Measurements from ENCODE around the gene ZNF232.
A peak's percentile ranks its signal among the peaks of the same experiment; 100 is the strongest.
"Not testable (repeated sequence)": the region's sequence is repeated elsewhere in the genome, so short reads cannot be mapped to it uniquely, and the experiment has no call there.

ZNF232 gene

GRCh38 chr17:5129770-5130169 lies 18.1 kb upstream of the ZNF232 start:
- DNase-seq = not testable (repeated sequence)

DNA sequence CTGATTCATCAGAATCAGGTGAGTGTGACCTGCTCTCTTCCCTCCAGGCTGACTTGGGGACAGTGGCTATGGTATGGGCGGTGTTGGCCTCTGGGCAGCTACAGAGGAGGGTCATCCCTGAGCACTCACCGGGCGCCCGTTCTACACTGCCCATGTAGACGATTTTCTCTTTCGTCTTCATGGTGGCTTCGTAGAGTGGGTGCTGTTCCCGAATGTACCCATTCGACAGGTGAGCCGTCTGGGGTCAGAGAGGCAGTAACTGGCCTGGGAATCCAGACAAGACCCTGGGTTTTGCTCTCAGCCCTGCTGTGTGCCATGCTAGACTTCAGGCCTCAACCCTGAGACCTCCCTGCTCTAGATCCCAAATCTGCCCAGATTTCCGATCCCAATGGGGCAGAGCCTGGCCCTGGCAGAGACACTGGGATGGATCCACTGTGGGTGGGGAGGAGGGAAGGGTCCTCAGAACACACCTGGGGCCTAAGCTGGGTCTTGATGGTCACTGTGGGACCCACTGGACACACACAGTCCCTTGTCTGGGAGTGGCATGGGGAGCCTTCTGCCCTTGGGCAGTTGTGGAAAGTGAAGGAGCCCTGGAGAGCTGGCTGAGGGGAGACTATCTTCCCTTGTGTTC lies 17.3 kb upstream of the ZNF232 start:
- DNase-seq = no peak

GRCh38 chr17:5128387-5128786 lies 16.7 kb upstream of the ZNF232 start:
- DNase-seq = not testable (repeated sequence)

DNA sequence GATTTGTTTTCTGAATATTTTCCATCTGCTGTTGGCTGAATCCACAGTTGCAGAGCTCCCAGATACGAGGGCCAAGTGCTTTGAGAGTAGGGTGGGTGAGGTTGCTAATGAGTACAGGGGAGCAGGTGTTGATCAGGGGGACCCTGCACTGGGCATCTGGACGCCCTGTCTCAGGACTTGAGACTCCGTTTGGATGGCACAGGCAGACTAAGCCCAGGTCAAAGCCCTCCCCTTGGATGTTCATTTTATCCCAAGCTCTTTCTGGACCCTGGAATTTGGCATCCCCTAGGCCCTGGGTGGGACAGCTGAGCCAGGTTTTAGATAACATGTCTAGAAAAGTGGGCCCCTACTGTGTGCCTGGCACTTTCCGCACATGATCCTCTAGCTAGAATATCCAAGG lies 16.2 kb upstream of the ZNF232 start:
- DNase-seq = no peak

DNA sequence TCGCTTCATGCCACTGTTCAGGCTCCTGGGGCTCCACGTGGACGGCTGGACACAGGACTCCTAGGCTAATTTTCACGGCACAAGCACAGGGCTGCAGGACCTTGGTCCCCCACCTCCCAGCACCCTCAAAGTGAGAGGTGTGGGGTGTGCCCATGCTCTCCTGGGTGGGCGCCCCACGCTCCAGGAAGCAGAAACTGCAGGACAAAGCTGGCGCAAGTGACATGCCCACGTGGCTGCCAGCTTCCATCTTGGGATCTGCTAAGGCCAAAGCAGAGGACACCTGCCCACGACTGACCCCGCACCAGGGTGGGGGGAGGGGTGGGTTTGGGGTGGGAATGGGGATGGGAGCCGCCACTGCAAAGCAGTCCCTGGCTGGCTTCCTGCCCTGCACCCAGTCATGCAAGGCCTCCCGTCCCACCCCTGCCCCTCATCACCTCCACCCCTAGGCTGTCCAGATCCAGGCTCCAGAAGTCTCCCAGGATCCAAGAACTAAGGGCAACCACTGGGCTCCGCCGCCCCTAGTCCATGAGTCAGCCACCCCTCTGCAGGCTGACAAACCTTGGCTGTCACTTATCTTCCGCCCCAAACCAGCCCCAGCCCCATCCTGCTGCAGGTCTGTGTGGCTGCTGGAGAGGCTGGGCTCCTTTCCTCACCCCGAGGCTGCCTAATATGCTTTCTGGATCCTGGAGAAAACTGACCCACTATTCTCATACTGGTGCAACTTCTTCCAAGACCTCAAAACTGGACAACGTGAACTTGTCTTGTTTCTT lies 15.2 kb upstream of the ZNF232 start:
- DNase-seq = no peak

GRCh38 chr17:5124896-5125295 lies 13.2 kb upstream of the ZNF232 start:
- not testable (repeated sequence) for DNase-seq

DNA sequence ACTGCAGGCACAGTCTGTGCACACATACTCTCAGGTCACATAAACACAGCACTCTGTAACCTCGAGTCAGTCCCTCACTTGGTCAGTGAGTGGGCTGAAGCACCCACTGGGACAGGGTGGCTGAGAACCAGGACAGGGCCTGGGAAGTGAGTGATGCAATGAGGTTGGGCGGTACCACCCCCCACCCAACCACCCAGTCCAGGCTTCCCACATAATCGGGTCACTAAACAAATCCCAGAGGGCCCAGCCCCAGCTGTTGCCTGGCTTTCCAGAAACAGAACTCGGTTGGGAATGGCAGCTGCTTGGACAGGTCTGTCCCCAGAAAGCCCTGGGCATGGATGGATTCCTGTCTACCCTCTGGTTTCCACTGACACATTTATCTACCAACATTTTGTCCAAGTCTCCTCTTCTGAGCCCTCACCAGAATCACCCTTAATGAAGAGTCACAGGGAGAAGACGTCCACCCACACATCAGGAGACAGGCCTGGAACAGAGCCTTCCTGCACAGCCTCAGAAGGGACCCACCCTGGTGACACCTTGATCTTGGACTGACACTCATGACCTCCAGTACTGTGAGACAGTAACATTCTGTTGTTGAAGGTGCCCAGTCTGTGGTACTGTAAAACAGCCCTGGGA lies 12.6 kb upstream of the ZNF232 start:
- DNase-seq = not testable (repeated sequence)

GRCh38 chr17:5123343-5124124 lies 11.9 kb upstream of the ZNF232 start:
- peak; percentile 7 for DNase-seq

GRCh38 chr17:5122586-5123342 lies 11.1 kb upstream of the ZNF232 start:
- DNase-seq = peak; percentile 14

- not testable (repeated sequence) for DNase-seq
Observed at GRCh38 chr17:5122056-5122455, 10.4 kb upstream of the ZNF232 start.

DNA sequence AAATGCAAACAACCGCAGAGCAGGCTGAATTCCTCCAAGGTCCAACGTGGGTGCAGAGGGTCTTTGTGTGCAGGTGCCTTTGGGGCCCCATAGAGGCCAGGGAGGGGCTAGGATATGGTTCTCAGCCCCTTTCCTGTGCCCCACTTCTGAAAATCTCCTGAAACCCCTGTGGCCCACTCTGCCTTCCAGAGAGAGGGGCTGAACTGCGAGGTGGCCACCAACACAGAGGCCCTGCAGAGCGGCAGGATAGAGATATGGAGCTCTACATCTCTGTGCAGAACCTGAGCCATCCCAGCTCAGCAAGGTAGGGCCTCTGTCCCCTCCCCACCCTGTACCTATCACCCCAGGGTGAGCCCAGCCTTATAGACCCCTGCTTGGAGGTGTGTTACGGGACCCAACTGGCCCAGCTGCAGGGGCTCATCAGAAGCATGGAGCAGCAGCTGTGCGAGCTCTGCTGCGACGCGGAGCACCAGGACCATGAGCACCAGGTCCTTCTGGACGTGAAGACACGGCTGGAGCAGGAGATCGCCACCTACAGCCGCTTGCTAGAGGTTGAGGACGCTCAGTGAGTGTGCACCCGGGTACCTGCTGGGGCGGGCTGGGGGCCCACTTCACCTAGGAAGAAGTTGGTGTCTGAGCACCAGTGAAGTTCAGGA lies 9.6 kb upstream of the ZNF232 start:
- peak; percentile 4 for DNase-seq

DNA sequence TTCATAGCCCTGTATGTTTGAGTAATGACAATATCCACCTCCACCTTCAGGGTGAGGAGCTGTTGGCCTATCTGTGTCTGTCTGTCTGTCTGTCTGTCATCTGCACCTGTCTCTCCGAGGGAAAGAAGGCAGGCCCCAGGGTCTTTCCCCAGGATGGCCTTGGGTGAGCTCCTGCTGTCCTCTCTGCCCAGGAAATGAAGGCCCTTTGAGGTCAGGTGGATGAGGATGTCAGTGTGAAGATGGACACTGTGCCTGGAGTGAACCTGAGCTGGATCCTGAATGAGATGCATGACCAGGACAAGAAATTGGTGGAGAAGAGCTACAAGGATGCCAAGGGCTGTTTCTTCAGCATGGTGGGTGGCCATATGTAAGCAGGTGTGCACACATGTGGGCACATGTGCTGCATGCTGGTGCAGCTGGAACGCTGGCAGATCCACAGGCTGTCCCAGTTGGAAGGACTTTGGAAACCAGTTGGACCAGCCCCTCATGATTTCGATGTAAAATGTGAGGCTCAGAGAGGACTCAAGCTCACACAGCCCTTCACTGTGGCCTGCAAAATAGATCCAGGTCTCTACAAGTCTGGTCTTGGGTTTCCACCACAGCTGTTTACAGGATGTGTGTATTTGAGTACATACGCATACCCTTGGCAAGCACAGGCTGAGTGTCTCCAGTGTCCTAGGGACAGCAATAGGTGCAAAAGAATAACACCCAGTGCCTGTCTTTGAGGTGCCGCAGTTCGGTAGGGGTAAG lies 8.9 kb upstream of the ZNF232 start:
- DNase-seq = not testable (repeated sequence)

DNA sequence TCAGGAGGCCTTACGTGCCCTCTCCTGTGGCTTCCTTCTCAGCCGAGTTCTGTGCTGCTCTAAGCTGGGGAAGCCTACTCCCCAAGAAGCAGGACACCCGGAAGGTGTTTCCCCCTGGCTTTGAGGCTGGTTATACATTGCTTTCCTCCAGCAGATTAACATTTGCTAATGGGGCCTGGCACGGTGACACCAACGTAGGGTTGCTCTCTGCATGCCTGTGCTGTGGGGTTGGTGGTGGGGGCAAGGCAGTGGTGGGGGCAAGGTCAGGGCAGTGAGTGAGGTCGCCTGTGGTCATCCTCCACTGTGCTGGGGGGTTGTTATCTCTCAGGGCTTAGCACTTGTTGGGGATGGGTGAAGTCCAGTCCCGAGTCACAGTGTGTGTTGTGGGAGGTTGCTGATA lies 8.4 kb upstream of the ZNF232 start:
- DNase-seq = peak; percentile 6

DNA sequence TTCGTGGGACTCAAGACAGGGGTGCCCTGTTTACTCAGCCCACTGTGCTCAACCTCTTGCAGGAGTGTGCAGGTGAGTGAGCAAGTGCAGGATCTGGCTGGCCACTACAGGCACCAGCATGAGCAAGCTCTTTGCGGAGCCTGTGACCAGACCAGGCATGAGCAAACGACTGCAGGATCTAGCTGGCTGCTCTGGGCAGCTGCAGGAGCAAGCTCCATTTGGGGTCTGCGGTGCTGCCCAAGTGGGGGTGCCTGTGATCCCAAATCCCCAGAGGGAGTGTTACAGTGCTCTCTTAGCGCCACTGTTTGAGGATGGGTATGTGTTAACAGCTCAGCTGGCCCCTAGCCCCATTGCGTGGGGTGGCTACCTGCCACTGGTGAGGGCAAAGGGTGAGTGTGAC lies 6.5 kb upstream of the ZNF232 start:
- peak; percentile 5 for DNase-seq

DNA sequence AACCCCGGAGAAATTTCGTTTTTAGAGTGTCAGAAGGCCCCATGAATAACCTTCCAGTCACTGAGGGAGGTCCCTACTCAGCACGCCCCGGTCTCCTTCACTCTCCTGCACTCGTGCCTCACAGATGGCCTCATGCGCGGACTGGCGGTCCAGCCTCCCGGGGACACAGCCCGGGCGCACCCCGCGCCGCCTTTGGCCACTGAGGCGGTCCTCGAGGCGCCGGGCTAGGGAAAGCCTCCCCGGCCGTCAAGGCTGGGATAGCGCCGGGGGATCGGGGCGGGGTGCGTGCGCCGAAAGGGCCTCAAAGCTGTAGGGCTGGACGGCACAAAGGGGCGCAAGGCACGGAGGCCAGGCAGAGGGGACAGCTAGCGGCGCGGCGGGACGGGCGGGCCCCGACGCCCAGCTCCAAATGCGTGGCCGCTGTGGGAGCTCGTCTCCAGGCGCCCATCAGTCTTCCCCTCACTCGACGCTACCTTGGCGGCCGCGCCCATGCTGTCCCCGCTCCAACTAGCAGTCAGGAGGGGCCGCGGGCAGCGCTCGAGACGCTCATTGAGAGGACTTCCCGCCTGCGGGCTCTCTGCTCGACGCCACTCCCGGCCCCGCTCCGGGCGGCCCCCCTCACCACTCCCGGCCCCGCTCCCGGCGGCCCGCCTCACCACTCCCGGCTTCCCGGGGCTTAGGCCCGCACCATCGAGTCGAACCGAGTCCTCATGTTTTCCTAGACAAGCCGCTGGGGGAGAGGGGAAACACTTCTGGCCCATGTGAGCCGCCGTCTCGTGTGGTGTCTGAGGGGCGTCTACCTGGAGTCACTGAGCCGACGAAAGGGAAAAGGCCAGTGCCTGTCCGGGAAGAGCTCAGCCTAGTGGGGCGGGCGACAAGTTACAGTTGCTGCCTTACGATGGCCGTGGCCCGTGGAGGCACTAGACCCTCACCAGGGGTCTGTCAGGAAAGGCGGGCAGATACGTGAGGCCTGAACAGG lies 4.3 kb upstream of the ZNF232 start, which contains the start of gene USP6:
TSS of gene USP6 (plus strand) at position 360 of the 979 bp plus-strand sequence. CDS start 14,336 bp downstream, outside the sequence.
- DNase-seq = no peak

- no peak for DNase-seq
Observed at GRCh38 chr17:5110816-5111215, 862 bp downstream of the ZNF232 start.

- DNase-seq = no peak
Observed at GRCh38 chr17:5100832-5101231, 10.8 kb downstream of the ZNF232 start.

DNA sequence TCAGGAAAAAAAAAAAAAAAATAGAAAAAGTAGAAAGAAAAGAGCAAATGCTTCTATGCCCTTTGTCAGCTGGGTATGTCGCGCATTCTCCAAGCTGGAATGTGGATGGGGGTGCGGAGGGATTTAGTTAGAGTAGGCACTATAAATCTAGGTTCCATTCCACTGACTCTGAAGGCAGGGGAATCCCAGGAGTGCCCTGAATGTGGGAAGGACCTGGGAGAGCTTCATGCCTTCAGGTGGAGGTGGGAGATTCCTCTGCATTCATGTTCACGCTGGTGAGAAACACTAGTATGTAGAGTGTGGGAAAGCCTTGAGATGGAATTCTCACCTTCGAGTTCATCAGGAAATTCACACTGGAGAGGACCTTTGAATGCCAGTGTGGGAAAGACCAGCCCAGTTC lies 12.4 kb downstream of the ZNF232 start:
- DNase-seq = no peak

- DNase-seq = peak; percentile 56
Observed at GRCh38 chr17:5097101-5097834, 14.4 kb downstream of the ZNF232 start.
